Measurements from ENCODE around the gene CDH23. TPM values are rescaled to one million over a fixed set of nuclear protein-coding genes. Genes with fewer than 3 reads are reported as not detected.

Gene CDH23
- total and polyA plus RNA-seq, 2 of the 8 experiments (the other 6 are each of a cell fraction or from before 2014, with no cell fraction given), result 1.9 to 4.9 TPM

- TF ChIP-seq EGR1 (IDR thresholded peaks at IDR 0.05; ENCODE audit: borderline replicate concordance, low read depth, low read length) (no peak), CBX5 (IDR thresholded peaks at IDR 0.05; ENCODE audit: low read depth, low read length) (no peak), EZH2 (IDR thresholded peaks at IDR 0.05; ENCODE audit: low read depth, low read length, severe bottlenecking) (no peak)
Observed at GRCh38 chr10:71844695-71845094, 448.0 kb downstream of the CDH23 start (continued).
